ENCODE data around the gene MMP12. TPM values are rescaled to one million over a fixed set of nuclear protein-coding genes. Genes with fewer than 3 reads are reported as not detected.

MMP12 gene
- total RNA-seq, 1 donor from 2014 or later, result not detected

DNA sequence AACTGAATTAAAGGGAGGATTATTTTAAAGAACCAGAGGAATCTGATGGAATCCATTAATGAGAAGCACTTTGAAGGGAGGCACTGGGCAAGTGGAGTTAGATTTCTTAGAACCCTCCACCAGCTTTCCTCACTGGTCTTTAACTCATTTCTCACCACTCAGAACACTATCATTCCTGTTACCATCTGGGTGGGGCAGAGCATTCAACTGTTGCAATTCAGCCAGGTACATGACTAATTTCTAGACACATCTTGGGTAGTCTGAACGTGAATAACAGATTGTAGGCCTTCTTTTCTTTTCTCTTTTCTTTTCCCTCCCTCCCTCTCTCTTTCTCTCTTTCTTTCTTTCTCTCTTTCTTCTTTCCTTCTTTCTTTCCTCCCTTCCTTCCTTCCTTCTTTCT is 61.3 kb downstream of the MMP12 start:
- intact Hi-C loops (cut with micrococcal nuclease), result no loop called here
- DNase-seq (no peak), ATAC-seq (no peak)

Other genes starting within 250 kb of the MMP12 start
- gene MMP20, start 249.7 kb downstream of the MMP12 start, total RNA-seq, result not detected
- not detected for gene MMP27, start 169.2 kb downstream of the MMP12 start, total RNA-seq
- gene MMP8, start 150.0 kb downstream of the MMP12 start, total RNA-seq, result not detected
- gene MMP10, start 94.4 kb downstream of the MMP12 start, total RNA-seq, result not detected
- gene MMP1, start 76.8 kb downstream of the MMP12 start, total RNA-seq, result not detected
- gene MMP3, start 31.4 kb downstream of the MMP12 start, total RNA-seq, result not detected
- gene MMP13, start 80.8 kb upstream of the MMP12 start, total RNA-seq, result not detected
- 29.0 TPM for gene DCUN1D5, start 217.2 kb upstream of the MMP12 start, total RNA-seq
- gene DYNC2H1, start 234.4 kb upstream of the MMP12 start, total RNA-seq, result 3.2 TPM

All from left ventricle myocardium superior (tissue), 1 donor.